ENCODE data around the gene CNR2.
"Not testable (repeated sequence)": the region's sequence is repeated elsewhere in the genome, so short reads cannot be mapped to it uniquely, and the experiment has no call there.

Gene CNR2

DNA sequence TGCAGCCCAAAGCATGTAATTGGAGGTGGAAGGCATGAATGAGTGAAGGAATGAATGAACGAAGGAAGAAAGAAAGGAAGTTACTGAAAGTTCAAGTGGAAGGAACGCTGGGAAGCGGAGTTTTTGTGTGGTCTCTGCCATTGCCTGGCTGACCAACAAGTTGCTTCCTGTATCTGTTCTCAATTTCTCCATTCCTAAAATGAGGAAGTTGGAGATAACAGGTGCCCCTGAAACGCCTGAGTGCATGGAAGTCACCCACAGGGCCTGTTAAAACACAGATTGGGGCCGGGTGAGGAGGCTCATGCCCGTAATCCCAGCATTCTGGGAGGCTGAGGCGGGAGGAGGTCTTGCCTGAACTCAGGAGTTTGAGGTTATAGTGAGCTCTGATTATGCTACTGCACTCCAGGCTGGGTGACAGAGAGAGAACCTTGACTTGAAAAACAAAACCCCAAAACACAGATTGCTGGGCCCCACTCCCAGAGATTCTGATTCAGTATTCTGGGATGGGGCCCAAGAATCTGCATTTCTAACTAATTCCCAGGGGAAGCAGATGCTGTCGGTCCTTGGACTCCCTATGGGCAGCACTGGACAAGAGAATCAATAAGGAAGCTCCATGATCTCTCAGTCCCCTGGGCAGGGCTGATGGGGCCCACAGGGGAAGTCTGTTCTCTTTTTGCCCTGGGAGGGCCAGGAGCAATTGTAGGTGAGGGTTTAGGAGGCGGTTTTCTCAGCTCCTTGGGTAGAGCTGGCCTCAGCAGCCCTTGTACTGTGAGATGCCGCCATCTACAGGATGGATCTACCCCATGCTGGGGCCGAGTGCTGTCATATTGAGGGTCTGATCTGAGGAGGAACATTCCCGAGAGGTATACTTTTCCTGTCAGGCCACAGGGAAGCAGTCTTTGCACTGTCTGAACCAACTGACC, 3.3 kb upstream of the CNR2 start:
- peak in 1 of 2 donors; percentile 38 for DNase-seq (ENCODE audit: low read depth in 2 of 2)

DNA sequence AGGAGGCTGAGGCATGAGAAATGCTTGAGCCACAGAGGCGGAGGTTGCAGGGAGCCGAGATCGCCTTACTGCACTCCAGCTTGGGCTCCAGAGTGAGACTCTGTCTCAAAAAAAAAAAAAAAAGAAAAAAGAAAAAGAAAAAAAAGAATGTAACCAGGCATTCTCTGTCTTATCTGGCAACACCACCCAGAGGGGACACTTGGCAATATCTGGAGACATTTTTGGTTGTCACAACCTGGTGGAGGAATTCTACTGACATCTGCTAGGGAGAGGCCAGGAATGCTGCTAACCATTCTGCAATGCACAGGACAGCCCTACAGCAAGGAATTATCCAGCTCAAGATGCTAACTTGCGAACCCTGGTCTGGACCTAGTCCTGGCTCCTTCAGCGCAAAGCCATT, 2.3 kb upstream of the CNR2 start:
- no peak for DNase-seq (ENCODE audit: low read depth in 2 of 2)

DNA sequence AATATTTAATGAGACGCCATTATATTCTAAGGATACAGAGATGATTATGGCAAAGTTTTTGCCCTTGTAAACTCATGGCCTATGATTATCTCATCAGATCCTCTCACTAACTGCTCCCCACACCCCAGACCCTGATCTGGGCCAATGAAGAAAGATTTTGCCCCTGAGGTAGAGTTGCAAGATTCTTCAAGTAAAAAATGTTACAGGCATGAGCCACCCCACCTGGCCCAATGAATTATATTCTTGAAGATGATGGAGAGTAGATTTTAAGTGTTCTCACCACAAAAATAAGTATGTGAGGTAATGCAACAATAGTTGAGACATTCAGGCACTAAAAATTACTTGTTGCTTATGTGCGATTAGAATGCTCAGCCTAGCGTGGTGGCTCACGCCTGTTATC, 1.8 kb upstream of the CNR2 start:
- DNase-seq (ENCODE audit: low read depth in 2 of 2): no peak

DNA sequence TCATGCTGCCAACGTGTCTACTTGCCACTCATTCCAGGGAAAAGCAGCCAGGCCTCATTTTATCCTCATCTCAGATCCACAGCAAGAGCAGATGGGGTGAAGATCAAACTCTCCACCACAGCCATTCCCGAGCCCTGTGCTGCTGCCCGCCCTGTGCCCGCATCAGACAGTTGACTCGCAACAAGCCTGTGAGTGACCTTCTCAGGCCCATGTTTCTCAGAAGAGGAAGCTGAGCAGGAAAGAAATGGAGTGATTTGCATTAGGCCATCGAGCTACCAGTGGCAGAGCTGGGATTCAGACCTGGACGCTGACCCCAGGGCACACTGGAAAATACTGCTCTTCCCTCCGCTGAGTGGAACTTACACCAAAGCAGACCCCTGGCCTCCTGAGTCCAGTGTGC, 1.2 kb downstream of the CNR2 start:
- DNase-seq (ENCODE audit: low read depth in 2 of 2): no peak

DNA sequence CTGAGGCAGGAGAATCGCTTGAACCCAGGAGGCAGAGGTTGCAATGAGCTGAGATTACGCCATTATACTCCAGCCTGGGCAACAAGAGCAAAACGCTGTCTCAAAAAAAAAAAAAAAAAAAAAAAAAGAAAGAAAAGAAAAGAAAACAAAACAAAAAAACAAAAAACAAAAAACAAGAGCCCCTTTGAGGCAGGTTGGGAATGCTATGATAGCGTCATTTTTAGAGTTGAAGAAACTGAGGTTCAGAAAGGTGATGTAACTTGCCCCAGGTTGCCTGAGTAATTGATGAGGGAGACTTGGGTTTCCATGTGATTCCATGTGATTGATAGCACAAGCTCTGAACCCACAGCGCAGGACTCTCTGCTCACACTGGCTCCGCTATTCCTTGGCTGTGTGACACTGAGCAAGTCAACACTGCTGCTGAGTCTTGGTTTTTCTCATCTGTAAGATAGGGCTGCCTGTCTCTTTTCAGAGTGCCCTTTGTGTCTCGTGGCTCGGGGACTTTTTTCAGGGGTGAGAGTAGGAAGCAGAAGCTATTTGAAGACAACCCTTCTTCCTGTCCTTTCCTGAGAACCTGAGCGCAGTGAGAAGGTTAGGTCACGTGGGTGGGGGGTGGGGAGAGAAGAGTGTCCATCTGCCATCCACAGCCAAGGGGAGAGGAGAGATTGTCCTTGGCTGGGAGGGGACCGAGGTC, 2.5 kb downstream of the CNR2 start:
- DNase-seq (ENCODE audit: low read depth in 2 of 2): no peak

DNA sequence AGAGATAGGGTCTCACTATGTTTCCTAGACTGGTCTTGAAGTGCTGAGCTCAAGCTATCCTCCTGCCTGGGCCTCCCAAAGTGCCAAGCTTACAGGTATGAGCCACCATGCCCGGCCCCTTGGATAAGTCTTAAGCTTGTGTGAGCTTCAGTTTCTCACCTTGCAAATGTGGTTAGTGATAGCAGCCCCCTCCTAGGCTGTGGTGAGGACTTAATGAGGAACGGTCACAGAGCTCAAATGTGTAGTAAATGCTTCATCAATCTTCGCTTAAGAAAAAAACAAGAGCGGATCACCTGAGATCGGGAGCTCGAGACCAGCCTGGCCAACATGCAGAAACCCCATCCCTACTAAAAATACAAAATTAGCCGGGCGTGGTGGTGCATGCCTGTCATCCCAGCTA, 3.0 kb downstream of the CNR2 start:
- no peak for DNase-seq (ENCODE audit: low read depth in 2 of 2)

DNA sequence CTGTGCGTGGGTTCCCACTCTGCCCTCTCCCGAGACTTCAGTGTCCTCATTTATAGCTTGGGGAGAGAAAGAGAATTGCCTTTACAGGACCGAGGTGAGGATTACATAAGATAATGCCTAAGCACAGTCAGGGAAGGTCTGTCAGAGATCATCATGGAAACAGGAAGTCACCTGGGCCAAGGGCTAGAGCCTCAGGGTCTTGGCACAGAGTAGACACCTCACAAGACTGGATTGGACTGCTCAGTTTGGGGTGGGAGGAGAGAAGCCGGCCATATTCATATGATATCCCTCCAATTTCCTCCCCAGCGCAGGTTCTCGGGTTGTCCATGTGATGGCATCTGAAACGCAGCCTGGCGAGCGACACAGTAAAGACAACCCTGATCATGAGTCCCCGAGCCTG, 3.8 kb downstream of the CNR2 start:
- no peak for DNase-seq (ENCODE audit: low read depth in 2 of 2)

DNA sequence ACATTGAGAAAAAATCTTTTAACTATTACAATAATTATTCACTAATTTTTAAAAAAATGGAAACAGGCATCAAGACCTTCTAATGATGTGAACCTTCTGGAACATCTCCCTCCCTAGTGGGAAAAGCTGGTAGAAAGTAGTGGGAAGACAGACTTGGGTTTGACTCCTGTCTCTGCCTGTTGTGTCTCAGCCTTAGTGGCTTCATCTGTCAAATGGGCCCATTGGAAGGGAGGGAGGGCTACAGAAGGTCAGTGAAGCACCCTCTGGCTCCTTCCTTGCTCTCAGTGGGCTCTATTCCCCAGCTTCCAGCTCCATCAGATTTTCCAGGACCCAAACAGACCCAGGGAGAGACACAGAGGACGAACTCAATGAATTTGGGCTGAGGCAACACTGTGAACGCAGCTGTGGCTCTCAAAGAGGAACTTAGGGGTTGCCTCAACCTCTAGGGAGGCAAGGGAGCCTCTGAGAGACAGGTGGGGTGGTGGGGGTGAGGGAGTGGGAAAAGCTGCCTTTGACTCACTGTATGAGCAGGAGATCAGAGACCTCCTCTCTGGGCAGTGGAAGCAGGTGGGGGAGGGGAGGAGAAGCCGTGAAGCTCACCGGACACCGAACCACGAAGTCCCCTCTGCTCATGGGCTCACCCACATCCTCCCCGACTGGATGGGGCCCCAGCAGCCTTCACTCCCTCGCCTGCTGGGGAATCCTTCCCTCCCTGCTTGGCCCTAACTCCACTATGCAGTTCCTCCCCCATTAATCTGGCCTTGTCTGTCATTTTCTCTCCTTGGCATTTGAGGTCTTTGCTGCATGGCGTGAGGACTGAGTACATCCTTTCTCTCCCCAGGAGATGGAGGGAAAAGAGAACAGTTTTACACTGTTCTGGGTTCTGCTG, 4.5 kb downstream of the CNR2 start:
- DNase-seq (ENCODE audit: low read depth in 2 of 2): no peak

DNA sequence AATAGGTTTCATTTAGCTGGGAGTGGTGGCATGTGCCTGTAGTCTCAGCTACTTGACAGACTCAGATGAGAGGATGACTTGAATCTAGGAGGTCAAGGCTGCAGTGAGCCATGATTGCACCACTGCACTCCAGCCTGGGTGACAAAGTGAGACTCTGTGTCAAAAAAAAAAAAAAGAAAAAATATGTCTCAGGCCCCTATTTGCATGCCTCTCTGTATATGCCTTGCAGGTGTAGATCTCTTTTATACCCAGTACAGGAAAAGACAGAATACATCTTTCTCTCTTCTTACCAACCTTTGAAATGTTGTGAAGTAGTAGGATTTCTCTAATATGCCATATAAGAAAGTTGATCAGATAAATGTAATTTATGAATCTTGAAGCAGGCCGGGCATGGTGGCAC, 6.4 kb downstream of the CNR2 start:
- no peak for DNase-seq (ENCODE audit: low read depth in 2 of 2)

DNA sequence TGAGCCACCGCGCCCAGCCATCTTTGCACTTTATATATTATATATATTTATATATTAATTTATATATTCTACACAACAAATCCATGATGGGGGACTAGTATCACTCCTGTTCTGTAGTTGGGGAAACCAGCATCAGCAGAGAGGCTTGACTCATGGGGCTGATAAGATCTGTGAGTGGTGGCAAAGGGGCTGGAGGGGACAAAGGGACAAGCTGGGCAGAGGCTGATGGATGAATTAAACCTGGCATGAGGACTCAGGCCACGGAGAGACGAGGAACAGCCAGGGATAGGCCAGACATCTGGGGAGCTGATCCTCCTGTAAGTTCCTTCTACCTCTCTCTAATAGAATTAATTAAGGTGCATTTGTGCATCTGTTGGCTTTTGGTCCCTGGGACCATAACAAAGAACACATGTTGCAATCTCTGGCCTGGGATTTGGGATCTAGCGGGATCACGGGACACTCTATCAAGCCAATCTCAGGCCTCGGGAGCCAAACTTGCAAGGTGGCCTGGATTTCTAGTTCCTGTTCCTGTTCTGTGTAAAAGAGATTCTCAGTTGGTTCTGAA, 7.6 kb downstream of the CNR2 start:
- no peak for DNase-seq (ENCODE audit: low read depth in 2 of 2)

DNA sequence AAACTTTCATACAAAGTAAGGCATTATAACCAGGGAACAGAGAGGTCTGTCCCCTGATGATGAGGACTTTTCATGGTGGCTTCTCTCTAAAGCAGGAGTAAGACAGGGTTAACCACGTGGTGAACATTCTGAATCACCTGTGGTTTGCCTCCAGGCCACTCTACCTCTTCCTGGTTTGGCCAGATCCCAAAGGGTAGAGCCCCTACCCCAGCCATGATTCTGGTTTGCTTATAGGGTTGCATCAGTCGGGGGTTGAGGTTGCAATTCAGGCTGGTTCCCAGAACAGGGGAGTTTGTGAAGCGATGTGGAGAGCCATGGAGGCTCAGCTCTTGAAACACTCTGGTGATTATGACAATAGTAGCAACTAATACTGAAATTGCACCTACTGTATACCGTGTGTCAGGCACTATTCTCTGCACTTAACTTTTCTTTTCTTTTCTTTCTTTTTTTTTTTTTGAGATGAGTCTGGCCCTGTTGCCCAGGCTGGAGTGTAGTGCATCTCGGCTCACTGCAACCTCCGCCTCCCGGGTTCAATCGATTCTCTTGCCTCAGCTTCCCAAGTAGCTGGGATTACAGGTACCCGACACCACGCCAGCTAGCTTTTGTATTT, 8.3 kb downstream of the CNR2 start:
- no peak for DNase-seq (ENCODE audit: low read depth in 2 of 2)

DNA sequence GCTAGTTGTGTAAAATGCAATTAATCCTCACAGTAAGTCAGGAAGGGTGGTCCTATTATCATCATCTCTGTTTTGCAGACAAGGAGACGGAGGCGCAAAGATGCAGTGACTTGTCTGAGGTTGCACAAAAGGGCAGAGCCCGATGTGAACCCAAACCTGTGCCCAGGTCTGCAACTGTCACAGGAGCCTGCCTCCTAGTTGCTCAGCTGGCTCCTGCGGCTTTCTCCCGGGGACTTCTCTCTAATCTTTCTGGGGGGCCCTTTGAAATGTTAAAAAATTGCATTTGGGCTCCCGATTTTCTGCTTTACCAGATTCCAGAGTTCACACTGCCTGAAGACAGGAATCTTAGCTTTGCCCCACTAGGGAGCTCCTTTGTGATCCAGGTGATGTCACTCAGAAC, 9.4 kb downstream of the CNR2 start:
- no peak for DNase-seq (ENCODE audit: low read depth in 2 of 2)

DNA sequence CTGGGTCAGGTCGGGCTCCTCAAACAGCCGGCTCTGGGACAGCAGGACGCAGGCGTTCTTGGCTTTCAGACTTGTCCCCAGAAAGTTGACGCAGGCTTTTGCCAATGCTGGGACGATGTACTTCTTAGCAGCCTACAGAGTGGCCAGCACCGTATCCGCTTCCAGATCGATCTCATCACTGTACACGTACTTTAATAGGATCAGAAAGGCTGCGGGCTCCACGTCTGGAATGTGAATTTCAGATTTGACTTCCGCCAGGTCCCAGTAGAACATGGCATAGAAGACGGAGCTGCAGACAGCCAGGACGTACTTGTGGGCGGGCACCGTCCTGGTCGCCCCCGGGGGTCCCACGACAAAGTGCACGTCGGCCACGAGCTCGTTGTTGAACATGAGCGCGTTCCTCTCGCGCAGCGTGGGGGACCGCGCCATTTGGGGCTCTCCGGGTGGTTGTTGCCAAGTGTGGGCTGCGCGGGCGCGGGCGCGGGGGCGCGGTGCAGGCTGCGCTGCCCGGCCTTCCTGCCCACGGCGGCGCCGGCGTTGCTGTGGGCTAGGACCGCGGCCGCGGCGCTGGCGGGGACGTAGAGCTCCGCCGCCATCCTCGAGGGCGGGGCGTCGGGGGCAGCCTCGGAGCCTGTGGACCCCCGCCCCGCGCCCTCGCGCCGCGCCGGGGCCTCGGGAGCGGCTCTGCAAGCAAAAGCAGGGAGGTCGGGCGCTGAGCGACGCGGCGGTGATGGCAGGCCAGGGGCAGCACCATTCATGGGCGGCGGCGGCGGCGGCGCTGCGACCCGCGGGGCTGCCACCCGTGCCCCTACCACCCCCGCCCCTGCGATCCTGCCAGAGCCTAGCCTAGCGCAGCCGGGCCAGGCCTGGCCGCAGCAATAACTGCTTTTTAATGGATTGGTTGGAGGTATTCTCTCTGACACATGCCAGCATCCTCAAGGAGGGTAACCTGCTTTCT, 10.6 kb downstream of the CNR2 start:
- no peak for DNase-seq (ENCODE audit: low read depth in 2 of 2)

DNA sequence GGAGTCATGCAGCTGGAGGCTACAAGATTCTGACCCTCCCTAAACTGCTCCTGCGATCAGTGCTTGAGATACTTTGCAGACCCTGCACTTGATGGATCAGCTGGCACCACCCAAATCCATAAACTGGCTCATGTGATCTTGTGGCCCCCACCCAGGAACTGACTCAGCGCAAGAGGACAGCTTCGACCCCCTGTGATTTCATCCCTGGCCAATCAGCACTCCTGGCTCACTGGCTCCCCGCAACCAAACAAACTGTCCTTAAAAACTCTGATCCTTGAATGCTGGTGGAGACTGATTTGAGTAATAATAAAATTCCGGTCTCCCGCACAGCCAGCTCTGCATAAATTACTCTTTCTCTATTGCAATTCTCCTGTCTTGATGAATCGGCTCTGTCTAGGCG, 13.1 kb downstream of the CNR2 start:
- DNase-seq (ENCODE audit: low read depth in 2 of 2): not testable (repeated sequence)

DNA sequence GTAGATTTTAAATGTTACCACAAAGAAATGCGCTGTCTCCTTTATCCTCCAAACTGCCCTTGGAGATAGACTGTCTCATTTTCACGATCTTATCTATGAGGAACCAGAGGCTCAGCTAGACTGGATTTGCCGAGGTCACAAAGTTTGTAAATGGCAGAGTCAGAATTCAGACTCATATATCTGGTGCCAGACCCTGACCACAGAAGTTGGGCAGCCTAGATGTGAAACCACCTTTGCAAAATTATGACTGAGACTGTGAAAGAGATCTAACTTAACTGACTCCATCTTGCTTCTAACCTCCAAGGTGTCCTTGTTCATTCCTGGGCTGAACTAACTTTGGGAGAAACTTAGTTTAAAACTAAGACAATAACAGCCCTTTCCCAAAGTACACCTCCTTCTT, 14.1 kb downstream of the CNR2 start:
- no peak for DNase-seq (ENCODE audit: low read depth in 2 of 2)

DNA sequence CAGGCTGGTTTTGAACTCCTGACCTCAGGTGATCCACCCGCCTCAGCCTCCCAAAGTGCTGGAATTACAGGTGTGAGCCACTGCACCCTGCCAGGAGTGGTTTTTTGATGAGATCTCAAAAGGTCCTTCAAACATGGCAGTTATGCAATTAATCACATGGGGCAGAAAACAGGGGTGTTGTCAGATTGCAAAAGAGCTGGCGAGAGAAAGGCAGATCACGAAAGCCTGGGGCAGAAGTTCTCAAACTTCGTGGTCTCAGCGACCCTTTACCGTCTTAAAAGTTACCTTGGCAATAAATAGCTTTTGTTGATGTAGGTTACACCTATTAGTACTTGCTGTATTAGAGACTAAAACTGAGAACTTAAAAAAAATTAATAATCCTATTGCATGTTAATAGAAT, 16.1 kb downstream of the CNR2 start:
- no peak for DNase-seq (ENCODE audit: low read depth in 2 of 2)

DNA sequence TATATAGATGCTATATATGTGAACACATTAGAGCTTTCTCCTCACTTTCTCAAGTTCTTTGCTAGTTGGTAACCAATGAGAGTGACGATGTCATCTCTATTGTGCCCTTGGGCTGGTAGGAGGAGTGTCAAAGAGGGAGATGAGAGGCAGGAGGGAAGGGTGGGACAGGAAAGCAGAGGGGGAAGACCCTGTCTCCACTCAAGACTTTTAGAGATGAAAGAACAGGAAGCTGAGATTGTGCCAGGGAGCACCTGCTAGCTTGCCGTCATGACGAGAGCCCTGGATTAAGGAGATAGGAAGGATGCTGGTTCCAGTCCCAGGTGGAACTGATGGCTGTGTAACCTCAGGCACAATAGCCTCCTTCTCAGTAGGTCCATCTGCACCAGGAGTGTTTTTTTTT, 16.7 kb downstream of the CNR2 start:
- no peak for DNase-seq (ENCODE audit: low read depth in 2 of 2)

DNA sequence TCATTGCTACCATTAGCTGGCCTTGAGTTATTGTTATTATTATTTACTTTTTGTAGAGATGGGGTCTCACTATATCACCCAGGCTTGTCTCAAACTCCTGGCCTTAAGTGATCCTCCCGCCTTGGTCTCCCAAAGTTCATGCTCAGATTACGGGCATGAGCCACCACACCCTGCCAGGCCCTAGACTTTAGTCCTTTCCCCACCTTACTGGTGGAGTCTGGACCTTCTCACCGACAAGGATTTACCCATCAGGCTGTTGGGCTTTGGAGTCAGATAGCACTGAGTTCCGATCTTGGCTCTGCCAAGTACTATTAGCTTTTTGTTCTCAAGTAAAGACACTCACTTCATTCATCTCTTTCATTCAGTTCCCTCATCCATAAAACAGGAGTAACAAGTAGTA, 17.2 kb downstream of the CNR2 start:
- no peak for DNase-seq (ENCODE audit: low read depth in 2 of 2)

DNA sequence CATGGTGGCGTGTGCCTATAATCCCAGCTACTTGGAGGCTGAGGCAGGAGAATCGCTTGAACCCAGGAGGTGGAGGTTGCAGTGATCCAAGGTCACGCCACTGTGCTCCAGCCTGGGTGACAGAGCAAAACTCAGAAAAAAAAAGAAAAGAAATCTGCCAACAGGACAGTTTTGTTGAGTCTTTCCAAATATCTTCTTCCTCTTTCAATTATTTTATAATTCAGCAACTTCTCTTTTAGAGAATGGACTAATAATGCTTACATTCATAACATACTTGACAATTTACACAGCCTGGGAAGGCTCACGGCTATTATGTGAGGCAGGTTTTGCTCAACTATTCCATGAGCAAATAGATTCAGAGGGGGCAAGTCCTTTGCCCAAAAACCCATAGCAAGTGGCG, 18.1 kb downstream of the CNR2 start:
- no peak for DNase-seq (ENCODE audit: low read depth in 2 of 2)

DNA sequence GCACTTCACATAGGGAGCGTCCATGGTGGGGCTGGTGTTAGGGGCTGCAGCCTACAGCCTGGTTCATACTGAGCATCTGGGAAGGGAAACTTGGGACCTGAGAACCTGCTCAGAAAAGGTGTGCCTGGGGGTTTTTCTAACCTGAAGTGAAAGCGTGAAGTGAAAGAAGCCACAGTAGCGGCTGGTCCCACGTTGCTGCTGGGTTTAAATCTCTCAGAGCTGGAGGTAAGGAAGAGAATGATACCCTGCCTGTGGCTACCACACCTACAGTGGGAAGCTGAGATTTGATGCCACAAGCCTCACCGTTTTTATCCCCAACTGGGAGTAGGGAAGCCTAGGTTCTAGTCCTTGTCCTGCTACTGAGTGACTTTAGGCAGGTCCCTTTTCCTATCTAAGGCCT, 24.1 kb downstream of the CNR2 start:
- no peak for DNase-seq (ENCODE audit: low read depth in 2 of 2)

Data from stimulated activated CD8-positive, alpha-beta memory T cell treated with anti-CD3 and anti-CD28 coated beads, Interleukin-7, amount 100 ng/mL, for 1 hour (primary cell).